GM18499 (cell line): Measurements from ENCODE around the gene LDB2.
"Not testable (repeated sequence)": the region's sequence is repeated elsewhere in the genome, so short reads cannot be mapped to it uniquely, and the experiment has no call there.

Experiments
- ATAC-seq: cut with Tn5 transposase; IDR thresholded peaks from one replicate; pipeline ENCODE4 v1.9.1; 2021; ENCODE audit warnings: moderate number of reproducible peaks; ENCODE audit not compliant: insufficient read depth, unreplicated experiment

LDB2 gene

DNA sequence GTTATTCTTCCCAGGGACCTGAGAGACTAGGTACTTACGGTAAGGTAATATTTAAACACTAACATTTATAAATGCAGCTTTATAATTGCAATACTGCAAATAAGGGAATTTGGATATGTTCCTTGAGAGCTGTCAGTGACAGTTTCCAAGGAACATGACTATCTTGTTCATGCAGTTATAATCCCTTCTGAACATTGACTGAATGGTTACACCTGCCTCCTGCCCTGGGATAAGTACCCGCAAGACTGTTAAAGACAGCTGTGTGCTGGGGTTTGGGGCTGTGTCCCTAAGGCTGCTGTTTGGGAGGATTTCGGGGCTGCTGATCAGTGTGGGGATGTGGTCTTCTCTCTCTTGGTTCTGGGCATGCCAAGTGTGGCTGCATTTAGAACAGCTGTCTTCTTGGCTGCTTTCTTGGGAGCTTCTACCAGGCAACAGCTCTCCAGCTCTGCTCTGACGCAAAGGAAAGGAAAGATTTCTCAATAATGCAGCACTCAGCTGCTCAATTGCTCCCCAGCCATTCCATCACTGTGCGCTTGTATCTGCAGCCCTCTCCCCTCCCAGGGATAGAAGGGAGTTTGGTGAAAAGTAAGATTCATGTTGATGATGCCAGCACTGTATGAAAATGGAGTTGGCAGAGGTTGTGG, 373.4 kb downstream of the LDB2 start:
- no peak for ATAC-seq

DNA sequence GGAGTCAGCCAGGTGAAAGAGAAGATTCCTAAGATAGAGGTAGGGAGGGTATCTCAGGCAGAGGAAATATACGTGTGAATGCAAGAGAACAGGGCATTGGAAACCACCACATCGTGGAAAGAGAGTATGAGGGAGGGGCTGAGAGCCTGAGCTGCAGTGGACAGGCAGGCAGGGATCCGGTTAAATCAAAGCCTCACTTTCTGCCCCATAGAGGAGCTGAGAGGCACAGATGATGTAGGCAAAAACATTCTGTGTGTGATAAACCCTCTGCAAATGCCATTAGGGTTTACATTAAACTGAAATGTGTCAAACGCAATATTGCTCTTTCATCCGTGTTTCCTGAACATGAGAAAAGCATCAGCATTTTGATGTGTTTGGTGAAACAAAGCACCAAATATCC, 374.0 kb downstream of the LDB2 start:
- ATAC-seq = no peak

DNA sequence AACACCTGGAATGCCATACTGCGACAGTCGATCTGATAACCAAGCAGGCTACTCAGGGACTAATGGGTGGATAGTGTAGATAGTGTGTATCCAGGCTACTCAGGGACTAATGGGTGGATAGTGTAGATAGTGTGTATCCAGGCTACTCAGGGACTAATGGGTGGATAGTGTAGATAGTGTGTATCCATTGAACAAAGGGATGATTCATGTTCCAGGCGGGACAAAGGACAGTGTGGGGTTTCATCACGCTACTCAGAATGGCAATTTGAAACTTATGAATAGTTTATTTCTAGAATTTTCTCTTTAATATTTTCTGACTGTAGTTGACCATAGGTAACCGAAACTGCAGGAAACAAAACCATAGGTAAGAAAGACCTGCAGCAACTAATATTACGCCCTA, 374.9 kb downstream of the LDB2 start:
- not testable (repeated sequence) for ATAC-seq

DNA sequence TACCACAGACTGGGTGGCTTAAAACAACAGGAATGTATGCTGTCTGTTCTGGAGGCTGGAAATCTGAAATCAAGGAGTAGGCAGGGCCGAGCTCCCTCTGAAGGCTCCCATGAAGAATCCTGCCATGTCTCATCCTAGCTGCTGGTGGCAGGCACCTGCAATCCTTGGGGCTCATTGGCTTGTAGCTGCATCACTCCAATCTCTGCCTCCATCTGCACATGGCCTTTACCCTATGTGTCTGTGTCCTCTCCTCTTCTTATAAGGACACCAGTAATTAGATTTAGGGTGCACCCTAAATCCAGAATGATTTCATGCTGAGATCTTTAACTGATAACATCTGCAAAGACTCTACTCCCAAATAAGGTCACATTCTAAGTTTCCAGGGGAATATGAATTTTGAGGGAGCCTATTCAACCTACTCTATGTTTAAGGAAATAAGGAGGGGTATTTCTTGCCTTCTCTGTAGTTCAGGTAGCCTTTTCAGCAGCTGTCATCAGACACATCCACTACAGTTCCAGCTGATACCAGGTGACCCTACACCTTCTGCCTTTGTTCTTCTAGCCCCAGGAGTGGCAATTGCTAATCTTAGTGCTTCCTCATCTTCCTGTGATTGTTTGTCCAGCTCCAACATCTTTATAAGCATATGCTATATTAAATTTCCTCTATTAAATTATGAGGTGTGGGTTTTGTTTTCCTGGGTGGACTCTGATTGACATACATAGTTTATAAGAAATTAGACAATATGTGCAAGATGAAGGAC, 377.1 kb downstream of the LDB2 start:
- no peak for ATAC-seq

DNA sequence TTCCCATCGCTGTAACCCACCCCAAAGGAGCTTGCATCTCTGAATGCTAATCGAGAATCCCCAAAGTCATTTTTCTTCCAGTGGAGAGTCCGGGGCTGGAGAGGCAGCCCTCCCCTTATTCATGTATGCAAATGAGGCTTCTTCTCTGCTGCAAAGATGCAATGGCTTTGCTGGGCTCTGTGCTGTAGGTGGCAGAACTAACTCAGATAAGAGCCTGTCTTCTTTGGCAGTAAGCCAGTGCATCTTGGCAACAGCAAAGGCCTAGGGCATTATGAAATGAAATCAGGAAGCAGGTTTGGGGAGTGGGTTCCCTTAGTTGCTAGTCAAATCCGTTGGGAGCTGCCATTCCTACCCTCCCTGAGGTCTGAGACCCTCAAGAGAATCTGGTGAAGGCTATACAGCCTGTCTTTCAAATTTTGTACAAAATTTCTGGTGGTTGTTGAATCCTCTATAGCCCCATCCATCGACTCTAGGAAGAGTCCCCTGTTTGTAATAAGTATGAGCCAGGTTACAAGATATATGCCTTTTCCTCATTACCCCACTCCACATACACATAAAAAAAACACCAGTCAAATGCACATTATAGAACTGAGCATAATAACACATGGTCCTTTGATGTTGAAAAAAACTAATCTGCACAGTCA, 381.5 kb downstream of the LDB2 start:
- ATAC-seq = no peak

DNA sequence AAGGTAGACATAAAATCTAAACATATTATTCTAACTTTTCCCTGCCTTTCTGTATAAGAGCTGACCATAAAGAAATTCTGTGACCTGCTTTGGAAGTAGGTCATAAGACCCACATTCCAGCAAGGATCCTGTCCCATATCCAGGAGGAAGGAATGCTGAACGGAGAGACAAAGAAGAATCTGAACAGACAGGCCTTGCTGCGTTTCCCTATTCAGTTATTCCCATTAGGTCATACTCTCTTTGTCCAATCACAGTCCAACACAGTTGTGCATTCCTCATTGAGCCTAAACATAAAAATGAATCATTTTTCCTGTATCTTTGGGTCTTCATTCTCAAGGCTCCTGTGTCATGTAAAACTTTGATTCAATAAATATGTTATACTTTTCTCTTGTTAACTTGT, 384.6 kb downstream of the LDB2 start:
- ATAC-seq = no peak

DNA sequence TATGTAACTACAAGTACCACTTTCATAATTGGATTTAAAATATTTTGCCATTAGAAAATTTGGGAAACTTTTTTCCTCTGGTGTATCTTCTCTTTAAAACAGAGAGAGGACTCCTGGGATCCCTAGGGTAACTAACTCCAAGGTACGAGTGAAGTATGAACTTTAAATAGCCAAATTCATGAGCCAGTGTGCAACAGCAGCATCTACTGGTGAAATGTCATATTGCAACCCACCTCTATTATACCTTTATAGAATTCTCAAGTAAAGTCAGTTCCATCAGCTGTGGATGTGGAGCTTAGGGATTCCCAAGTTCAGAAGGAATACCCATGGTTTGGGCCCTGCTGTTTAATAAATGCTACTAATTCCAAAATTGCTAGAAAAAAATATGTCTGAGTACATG, 389.5 kb downstream of the LDB2 start:
- no peak for ATAC-seq

DNA sequence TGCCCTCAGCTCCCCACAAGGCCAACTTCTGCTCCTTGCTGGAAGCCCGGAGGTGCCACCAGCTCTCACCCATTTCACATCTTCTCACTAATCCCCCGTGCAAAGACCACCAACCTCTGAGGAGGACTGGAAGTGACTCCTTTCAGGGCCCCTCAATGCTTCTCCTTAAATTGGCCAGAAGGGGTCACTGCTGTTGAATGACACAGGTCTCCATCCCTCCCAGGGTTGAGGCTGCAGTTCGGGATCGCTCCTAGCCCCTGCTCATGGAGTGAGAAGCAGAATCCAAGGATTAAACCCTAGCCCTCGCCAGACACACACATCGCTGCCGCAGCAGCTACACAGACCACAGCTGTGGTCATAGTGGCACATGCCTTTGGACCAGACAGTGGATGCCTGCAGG, 392.7 kb downstream of the LDB2 start:
- ATAC-seq = no peak

DNA sequence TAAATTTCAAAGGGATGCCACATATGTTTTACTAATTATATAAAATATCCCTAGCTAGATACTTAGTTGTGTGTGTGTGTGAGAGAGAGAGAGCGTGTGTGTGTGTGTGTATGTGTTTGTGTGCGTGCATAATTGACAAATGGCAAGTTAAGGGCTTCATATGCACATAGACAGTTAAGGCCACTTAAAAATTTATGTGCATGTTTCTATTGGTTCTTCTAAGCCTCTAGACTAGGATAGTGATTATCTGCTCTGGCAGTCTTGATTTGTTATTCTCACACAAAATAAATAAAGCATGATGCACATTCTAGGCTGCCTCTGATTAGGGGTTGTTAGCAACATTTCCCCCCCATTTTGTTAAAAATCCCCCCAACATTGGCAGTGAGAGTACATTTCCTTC, 393.2 kb downstream of the LDB2 start:
- no peak for ATAC-seq

DNA sequence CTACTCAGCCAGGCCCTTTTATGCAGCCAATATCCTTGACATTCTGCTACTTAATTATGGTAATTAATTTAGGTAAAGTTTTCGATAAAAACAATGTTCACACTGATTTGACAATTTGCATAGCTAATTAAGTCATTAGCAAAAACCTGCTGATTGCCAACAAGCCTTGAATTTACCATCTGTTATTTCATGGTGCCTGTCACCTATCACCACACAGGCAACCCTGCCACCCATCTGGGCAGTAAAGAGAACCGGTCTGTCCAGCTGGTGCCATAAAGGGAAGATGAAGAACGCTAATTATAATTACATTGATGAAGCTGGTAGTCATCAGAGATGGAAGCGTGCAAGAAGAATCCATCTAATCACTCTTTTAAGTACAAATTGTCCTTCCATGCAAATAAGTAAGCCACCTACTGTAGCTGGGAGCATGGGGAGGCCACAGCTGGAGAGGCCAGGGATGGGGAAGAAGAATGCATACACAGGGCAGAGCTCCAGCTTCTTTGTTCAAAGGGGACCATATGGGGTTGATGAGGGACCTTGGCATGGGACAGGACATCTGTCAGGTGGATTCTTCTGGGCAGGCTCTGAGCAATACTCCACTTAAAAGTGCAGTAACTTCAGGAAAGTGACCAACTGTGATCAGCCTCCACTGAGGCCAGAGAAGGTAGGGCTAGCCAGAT, 394.9 kb downstream of the LDB2 start:
- ATAC-seq = no peak

DNA sequence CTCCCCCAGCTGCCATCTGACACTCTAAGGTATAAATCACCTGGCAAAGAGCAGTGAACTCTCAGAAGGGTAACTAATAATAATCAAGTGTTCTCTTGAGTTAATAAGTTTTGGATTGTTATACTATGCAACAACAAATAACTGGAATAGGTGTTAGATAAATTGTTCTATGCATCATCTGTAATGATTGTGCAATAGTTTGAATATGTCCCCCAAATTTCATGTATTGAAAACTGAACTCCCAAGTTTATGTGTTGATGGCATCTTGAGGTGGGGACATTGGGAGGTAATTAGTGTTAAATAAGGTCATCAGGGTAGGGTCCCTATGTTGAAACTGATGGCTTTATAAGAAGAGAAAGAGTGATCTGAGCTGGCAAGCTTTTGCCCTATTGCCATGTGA, 399.5 kb downstream of the LDB2 start:
- ATAC-seq = no peak

DNA sequence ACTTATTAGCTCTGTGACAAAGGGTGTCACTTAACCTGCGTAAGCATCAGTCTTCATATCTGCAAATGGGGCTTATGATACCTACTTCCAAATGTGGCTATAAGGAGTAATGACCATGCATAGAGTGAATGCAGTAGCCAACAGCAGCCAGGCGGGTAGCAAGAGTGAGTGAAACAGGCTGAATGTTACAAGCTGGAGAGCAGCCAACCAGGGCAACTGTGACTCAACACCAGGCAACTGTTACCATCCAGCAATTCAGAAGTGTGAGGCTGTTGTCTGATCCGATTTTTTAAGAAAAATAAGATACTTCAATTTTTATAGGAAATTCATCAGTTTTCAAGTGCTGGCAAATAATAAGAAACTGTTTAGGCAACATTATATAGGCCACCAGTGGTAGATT, 401.9 kb downstream of the LDB2 start:
- no peak for ATAC-seq

DNA sequence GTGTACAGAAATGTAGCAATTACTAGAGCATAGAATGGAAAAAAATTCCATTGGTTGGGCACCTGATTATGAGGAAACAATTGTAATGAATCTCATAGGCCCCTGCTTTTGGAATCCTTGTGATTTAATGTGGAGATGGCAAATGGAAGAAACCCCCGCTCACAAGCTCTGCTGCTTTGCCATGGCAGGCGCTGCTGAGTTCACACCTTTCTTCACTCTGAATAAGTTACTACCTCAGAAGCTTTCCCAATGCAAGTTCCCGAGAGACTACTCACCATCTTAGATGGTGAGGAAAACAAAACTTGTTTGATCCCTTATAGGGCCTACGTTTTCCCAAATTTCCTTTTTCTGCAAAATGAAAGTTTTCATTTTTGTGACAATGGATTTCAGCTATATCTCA, 405.6 kb downstream of the LDB2 start:
- ATAC-seq = no peak

DNA sequence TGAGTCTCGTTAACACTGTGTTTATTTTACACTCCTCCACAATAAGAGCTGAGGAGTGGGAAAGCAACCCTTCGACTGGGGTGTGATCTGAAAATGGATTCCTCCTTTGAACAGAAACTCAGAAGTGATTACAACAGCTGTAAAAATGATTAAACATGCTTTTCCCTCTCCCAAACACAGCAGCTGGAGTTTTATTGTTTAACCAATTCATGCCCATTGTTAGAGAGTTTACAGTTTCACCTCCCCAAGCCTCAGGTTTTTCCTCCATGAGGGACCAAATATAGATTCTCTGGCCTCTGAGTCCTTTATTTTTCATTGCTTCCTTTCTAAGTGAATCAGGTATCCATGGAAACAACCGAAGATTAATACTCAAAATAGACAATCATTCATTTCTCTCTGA, 409.2 kb downstream of the LDB2 start:
- no peak for ATAC-seq

DNA sequence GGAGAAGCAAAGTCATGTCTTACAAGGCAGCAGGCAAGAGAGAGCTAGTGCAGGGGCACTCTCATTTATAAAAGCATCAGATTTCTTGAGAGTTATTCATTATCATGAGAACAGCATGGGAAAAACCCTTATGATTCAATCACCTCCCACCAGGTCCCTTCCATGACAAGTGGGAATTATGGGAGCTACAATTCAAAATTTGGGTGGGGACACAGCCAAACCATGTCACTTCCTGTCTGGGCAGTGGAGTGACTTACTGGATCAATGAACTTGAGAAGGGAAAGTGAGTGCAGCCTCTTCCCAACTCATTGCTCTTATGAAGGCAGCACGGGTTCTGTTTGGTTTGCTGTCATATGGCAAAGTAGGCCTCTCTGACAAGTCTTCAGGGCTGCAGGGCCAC, 410.4 kb downstream of the LDB2 start:
- ATAC-seq = no peak

DNA sequence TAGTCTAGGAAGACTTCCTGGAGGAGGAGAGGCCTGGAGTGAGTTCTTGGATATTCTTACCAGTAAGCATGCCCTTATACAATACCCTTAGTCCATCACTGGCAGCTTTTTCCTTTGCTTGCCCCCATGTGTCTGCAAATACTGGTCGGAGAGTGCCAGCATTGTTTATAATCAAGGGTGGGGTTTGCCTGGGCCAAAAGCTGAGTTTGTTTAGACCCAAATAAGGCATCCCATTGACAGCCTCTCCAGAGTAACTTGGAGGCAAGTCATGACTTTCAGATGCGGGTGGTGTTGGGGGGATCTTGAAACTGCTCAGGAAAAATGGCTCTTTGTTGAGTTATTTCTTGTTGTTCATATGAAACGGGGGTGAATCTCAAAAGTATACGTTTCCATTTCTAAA, 413.7 kb downstream of the LDB2 start:
- ATAC-seq = no peak

DNA sequence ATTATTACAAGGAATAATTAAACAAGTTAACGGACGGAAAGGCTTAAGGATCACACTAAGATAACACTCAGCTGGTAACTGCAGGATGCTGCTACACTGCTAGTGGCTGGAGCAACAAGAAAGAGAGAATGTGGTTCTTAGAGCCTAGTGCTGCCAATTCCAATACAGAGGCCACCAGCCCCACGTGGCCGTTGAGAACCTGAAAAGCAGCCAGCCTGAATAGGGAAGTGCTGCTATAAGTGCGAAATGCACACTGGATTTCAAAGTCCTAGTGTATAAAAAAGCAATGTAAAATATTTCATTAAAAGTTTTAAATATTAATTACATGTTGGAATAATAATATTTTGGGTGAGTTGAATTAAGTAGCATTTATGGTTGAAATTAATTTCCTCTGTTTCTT, 414.9 kb downstream of the LDB2 start:
- no peak for ATAC-seq

DNA sequence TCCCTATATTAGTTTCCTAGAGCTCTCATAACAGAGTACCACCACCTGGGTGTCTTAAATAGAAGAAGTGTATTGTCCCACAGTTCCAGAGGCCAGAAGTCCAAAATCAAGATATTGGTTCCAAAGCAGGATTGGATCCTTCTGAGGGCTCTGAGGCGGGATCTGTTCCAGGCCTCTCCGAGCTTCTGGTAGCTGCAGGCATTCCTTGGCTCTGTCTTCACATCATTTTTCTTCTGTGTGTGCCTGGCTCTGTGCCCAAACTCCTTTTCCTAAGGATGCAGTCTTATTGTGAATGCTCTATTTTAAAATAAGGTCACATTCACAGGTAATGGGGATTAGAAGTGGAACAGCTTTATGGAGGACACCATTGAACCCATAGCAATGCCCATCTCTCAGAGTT, 418.4 kb downstream of the LDB2 start:
- ATAC-seq = no peak

DNA sequence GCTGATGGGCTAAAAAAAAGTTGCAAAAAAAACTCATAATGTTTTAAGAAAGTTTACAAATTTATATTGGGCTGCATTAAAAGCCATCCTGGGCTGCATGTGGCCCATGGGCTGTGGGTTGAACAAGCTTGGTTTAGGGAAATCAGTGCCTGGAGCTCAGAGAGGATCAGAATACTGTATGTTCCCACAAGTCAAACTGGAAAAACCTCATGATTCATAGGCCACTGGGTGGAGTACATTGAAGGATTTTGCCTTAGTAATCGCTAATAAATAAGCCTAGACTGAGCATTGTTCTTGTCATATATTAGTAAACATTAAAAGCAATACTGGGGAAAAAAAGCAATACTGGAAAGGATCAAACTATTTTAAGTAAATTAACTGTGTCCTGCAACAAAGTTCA, 425.9 kb downstream of the LDB2 start:
- no peak for ATAC-seq

DNA sequence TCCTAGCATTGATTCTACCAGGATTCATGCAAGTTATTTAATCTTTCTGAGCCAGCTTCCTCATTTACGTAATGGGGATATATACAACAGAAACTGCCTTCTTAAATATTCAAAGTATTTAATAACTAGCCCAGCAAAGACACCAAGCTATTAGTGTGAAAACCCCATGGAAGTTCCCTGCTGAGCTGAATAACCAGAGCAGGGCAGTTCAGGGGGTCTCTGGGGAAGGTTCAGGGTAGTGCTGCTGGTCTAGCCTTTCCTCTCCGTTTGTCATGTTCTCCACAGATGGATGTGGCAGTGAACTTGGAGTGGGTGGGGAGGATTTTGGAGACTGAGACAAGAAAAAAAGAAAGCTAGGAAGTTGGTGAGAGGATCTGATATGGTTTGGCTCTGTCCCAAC, 431.4 kb downstream of the LDB2 start:
- ATAC-seq = no peak

DNA sequence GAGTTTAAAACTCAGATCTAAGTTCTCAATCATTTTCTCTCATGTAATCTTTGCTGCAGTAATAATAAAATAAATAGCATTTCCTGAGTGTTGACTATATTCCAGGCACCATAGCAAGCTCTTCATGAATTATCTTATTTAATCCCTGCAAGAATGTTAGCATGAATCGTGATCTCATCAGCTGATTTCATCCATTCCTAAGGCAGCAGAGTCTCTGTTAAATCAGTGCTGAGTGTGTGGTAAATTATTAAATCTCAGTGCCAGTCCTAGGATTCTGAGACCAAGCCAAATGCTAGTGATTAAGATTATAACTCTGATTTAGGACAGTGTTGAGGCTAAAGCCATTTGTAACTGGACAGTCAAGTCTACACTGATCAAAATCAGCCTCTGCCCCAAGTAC, 431.9 kb downstream of the LDB2 start:
- no peak for ATAC-seq
